ENCODE data around the gene TRAPPC3L.

TRAPPC3L gene

DNA sequence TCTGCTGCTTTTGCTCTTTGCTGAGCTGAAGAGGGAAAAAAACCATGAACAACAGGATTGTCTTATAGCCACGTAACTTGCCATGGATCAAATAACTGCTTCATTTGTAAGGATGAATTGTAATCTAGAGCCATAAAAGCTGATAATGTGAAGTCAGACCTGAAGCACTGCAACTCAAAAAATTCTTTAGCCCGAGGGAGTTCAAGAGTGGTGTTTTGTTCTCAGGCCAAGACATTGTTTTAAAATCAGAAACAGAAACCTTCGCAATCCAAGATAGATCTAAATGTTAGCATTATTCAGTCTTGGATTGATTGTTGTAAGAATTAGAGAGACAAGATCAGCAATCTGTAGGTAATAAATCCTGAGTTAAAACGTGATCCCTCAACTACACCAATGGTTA lies at the start of gene TRAPPC3L:
Gene TRAPPC3L, minus strand, starts transcription at position 34 of the 400 bp plus-strand sequence. CDS start 170 bp downstream, outside the sequence.
- DNase-seq, result no peak

DNA sequence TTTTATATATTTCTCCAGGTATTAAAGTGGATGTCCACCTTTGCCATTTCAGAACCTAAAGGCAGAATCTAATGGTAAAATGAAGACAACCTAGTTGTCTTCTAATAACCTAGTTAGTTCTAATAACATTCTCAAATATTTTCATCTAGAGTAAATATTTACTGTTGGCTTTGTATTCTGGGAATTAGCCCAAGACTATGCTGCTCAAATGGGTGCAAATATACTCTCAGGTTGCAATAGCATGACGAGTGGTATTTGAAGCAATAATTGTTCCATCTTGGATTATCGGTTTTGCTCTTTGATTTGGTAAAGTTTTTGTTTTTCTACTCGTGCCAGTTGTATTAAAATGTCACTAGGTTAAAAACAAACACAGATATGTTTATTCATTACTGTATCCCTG lies 49.8 kb upstream of the TRAPPC3L start:
- DNase-seq, result no peak

- no peak for DNase-seq
These were observed 41.3 kb upstream of the TRAPPC3L start for GRCh38 chr6:116586738-116587137.

GRCh38 chr6:116586276-116586675 lies 40.8 kb upstream of the TRAPPC3L start:
- DNase-seq, result no peak

DNA sequence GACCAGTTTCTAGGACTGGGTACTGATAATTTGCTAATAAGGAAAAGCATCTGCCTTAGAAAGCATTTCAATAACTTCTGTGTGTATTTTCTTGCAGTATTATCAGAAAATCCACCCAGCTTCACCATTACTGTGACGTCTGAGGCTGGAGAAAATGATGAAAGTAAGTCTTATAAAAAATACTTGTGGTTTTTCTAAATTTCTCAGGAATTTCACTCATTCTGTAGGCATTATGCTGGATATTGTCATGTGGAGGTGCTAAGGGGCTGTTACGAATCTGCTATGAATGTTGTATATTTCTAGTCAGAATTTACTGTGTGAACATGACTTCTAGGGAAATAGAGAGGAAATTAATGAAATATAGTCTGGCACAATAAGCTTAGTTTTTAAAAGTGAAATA lies 34.7 kb upstream of the TRAPPC3L start:
- DNase-seq, result no peak

GRCh38 chr6:116579143-116579542 lies 33.7 kb upstream of the TRAPPC3L start:
- no peak for DNase-seq

GRCh38 chr6:116578335-116578734 lies 32.9 kb upstream of the TRAPPC3L start:
- no peak for DNase-seq

DNA sequence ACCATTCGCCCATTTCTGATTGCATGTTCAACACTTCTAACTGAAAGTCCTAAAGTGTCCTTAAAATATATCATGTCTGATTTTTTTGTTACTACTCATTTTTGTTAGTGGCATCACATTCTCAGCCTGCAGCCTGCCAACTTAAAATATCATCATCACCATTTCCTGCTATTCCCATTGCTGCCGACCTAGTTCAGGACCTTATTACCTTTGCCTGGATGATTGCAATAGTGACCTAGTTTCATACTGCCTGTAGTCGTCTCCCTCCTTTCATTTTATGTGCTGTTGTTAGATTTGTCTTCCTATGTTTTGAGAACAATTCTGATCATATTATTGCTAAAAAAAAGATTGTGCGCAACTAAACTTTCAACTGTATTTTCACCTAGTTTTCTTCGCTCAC lies 32.0 kb upstream of the TRAPPC3L start:
- DNase-seq, result no peak

- DNase-seq, result no peak
These were observed 29.7 kb upstream of the TRAPPC3L start for GRCh38 chr6:116575227-116575626.

- DNase-seq, result no peak
These were observed 26.7 kb upstream of the TRAPPC3L start for GRCh38 chr6:116572162-116572561.

GRCh38 chr6:116571683-116572000 lies 26.2 kb upstream of the TRAPPC3L start:
- no peak for DNase-seq

DNA sequence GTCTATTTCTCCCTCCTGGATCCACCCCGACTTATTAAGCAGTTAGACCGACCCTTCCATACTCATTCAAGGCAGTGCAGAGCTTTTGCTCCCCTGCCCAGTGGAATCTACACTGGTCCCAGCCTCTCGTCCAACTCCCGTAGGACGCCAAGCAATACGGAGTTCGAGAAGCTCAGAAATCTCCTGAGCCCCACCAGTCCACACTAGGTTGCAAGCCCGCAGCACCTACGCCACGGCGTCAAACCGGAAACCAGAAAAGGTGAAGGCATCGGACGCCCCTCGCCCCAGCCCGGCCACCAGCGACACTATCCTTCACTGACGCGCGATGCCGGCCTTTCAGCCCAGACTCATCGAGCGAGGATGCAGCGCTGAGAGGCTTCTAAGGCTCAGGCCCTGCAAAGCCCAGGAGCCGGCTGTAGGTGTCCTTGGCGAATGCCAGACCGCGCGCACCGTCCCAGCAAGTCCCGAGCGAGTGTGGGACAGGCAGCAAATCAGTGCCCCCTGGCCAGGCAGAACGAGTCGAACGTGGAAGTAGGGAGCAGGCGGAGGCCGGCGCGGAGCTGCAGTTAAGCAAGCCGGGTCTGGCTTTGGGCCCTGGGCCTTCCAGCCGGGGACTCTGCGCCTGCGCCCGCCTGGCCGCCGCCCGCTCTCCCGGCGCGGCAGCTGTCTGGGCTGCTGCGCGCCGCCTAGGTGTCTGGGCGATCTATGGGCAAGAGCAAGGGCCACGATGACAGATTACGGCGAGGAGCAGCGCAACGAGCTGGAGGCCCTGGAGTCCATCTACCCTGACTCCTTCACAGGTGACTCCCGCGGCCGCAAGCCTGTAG lies 25.6 kb upstream of the TRAPPC3L start, which contains the start of gene RWDD1:
Gene RWDD1, plus strand, starts transcription at position 649 of the 827 bp plus-strand sequence. Its CDS starts 79 bp downstream, at position 728.
- DNase-seq, result peak; percentile 71 to 95

DNA sequence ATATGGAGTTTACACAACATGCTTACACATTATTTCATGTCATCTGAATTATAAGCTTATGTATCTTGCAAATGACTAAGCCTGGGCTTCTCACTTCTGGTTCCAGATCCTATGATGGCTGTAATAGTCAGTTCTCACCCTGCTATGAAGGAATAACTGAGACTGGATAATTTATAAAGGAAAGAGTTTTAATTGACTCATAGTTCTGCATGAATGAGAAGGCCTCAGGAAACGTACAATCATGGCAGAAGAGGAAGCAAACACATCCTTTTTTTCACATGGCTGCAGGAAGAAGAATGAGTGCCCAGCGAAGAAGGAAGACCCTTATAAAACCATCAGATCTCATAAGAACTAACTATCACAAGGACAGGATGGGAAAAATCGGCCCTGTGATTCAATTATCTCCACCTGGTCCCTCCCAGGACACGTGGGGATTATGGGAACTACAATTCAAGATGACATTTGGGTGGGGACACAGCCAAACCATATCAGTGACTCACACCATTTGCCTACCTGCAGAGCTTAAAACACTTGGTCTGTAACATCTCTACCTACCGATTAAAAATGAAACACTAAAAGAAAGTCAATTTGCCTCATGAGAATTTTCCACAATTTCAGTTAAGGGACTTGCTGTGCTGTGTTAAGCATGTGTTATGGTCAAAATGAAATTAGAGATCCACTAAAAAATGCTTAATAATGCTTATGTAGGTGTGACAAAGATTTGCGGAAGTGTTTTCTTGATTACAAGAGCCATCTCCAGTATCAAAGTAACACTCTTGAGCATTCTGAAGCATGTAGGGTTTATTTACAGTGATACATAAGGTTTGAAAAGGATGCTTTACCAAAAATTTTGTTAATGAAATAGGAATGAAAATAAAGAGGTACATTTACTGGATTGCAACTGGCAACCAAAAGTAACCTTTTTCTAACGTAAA lies 23.6 kb upstream of the TRAPPC3L start:
- DNase-seq, result no peak

GRCh38 chr6:116568111-116568510 lies 22.6 kb upstream of the TRAPPC3L start:
- no peak for DNase-seq

DNA sequence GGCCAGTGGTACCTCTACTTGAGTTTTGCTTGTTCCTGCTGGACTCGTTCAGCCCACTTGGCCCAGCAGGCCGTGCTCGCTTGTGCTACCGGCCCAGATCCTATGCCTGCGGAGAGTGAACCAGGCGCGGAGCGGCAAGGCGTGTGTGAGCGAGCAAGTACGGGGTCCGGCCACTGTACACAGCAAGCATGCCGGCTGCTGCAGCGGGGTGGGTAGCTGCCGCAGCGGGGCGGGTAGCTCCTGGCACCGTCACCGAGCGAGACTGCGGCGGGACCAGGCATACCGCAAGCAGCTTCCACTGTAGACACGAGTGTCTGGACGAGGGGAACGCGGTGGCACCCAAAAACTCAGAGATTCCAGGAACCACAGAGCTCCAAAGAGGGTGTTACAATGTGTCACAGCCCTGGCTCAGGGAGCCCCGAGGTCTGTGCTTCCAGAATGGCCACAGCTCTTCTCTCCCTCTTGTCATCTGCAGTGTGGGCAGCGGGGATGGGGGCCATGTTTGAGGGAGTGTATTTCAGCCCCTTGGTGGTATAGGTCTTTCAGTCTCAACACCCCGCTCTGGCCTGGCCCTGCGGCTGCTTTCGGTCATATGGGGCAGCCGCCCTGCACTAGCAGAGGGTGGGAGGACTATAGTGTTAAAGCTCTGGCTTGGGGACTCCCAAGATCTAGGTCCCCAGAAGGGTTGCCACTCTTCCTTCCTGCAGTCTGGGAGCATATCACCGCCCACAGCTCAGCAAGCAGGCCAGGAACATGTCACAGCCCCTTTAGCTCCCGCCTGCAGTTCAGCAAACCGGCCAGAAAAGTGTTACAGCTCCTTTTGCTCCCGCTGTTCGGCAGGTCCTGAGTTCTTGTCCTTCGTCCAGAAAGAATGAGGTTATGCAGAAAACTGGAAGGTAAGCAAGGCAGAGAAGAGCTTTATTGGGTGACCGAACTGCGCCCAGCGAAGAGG lies 19.7 kb upstream of the TRAPPC3L start:
- no peak for DNase-seq

GRCh38 chr6:116564311-116564710 lies 18.8 kb upstream of the TRAPPC3L start:
- no peak for DNase-seq

DNA sequence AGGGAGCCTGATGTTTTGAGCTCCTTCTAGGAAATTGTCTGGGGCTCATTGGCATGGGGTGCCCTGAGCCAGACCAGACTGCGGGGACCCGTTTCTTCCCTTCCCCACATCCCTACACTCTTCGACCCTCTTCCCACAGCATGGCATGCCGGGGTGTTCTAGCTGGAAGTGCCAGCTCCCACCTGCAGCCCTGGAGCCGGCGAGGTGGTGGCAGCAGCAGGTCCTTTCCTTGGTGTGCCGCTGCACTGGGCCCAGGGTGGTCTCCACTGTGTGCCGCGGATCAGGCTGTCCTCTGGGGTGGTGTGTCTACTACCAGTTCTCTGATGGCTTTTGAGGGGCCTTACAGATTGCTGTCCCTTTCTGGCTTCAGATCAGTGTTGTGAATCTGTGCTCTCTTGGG lies 18.3 kb upstream of the TRAPPC3L start:
- no peak for DNase-seq

DNA sequence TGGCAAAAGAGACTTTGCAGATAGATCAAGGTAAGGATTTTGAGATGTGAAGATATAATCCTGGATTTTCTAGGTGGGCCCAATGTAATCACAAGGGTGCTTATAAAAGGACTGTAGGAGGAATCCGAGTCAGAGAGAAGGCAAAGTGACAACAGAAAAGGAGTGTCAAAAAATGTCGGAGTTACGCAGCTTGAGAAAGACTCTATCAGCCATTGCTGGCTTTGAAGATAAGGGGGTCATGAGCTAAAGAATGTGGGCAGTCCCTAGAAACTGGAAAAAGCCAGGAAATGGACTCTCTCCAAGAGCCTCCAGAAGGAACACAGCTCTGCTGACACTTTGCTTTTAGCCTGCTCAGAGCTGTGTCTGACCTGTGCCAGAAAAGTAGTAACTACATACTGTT lies 17.1 kb upstream of the TRAPPC3L start:
- DNase-seq, result no peak

- no peak for DNase-seq
These were observed 16.5 kb upstream of the TRAPPC3L start for GRCh38 chr6:116562019-116562403.

DNA sequence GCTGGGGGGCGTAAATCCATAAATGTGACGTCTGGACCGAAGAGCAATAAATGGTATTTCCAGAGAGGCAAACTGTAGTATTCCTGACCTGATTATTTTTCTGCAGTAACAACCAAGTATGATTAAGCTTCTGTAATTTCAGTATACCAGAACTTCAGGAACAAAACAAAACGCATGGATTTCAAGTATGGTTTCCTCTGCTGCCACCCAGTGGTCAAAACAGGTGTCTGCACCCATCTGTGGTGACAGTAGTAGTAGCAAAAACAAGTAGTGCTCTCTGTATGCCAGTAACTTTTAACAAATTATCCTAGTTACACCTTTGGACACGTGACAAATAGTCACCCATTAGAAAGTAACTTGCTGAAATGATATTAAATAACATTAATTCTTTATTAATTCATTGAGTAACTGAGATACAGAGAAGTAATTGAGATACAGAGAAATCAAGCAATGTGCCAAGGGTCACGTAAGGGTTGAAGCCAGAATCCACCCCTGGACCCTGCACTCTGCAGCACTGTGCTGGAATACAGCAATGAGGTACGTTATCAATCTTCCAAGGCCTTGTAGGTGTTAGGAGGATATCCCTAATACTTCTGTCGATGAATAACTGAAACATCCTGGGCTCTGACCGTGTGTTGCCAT lies 16.0 kb upstream of the TRAPPC3L start:
- peak in 1 of 2 experiments; percentile 49 for DNase-seq

- DNase-seq, result no peak
These were observed 14.6 kb upstream of the TRAPPC3L start for GRCh38 chr6:116560130-116560529.

GRCh38 chr6:116557893-116558292 lies 12.4 kb upstream of the TRAPPC3L start:
- no peak for DNase-seq

Data from NCI-H187 (cell line).